RWPE2 (cell line): Measurements from ENCODE around the gene GOLPH3L.

ENCODE experiments used
- ATAC-seq: fragments of 200-7000 bp; cut with Tn5 transposase; 3 replicates; pipeline ENCODE4 v1.9.1; 2021; ENCODE audit warnings: low read depth
- DNase-seq: peaks from one replicate; pipeline ENCODE4 v3.0.0-alpha.2; 2020; ENCODE audit warnings: low spot score
- H3K27ac ChIP-seq: fragments of 450-650 bp; 2 replicates; pipeline ENCODE4 v1.5.1; 2017; ENCODE audit warnings: mild to moderate bottlenecking; ENCODE audit not compliant: poor library complexity, severe bottlenecking
- H3K27me3 ChIP-seq: fragments of 250-450 bp; sonication (Bioruptor Pico); 2 replicates; pipeline ENCODE4 v1.5.1; 2021; ENCODE audit warnings: mild to moderate bottlenecking, moderate library complexity; ENCODE audit not compliant: insufficient read depth, poor library complexity, severe bottlenecking
- H3K36me3 ChIP-seq: fragments of 250-450 bp; sonication (Bioruptor Pico); 2 replicates; pipeline ENCODE4 v1.5.1; 2020; ENCODE audit warnings: low read depth, mild to moderate bottlenecking, moderate library complexity
- H3K4me1 ChIP-seq: fragments of 250-450 bp; sonication (Bioruptor Pico); 2 replicates; pipeline ENCODE4 v1.5.1; 2021; ENCODE audit warnings: mild to moderate bottlenecking, moderate library complexity; ENCODE audit not compliant: insufficient read depth, poor library complexity, severe bottlenecking
- H3K4me3 ChIP-seq: fragments of 250-450 bp; sonication (Bioruptor Pico); 2 replicates; pipeline ENCODE4 v1.5.1; 2021; ENCODE audit warnings: mild to moderate bottlenecking, moderate library complexity; ENCODE audit not compliant: severe bottlenecking
- H3K9me3 ChIP-seq: fragments of 250-450 bp; sonication (Bioruptor Pico); 2 replicates; pipeline ENCODE4 v1.5.1; 2021; ENCODE audit warnings: mild to moderate bottlenecking, moderate library complexity; ENCODE audit not compliant: severe bottlenecking
- TF ChIP-seq, protein P1 (sequence below): fragments of 450-650 bp; IDR thresholded peaks from one replicate; pipeline ENCODE4 v1.5.1; 2017; ENCODE audit warnings: mild to moderate bottlenecking, moderate library complexity; ENCODE audit not compliant: poor library complexity, severe bottlenecking

Gene GOLPH3L

DNA sequence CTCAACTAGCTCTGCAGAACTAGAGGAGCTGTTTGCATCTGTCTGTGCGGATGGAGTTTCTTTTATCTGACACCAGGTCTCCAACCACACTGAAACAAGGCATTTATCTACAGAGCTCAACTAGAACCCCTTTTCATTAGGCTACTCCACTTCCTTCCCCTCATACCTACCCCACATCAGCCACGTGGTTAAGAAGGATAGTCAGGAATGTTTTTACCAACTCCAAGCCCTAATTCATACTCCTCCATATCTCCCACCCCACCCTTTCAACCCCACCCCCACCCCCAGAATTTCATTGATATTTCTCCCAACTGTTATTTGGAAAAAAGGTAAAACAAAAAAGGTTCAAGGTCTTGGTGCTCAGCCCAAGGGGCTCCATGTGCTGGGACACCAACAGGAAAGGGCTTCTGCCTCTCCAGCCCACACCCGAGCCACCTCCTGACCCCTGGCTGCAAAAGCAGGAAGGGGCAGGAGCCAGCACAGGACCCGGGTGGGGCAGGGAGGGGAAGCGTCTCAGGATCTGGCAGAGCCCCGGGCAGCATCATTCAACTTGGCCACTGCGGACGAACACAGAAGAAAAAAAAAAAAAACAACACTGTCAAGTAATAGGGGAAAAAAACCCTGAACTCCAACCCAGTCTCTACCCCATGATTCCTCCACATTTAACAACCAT lies 74.5 kb downstream of the GOLPH3L start:
- TF ChIP-seq, protein P1, sequence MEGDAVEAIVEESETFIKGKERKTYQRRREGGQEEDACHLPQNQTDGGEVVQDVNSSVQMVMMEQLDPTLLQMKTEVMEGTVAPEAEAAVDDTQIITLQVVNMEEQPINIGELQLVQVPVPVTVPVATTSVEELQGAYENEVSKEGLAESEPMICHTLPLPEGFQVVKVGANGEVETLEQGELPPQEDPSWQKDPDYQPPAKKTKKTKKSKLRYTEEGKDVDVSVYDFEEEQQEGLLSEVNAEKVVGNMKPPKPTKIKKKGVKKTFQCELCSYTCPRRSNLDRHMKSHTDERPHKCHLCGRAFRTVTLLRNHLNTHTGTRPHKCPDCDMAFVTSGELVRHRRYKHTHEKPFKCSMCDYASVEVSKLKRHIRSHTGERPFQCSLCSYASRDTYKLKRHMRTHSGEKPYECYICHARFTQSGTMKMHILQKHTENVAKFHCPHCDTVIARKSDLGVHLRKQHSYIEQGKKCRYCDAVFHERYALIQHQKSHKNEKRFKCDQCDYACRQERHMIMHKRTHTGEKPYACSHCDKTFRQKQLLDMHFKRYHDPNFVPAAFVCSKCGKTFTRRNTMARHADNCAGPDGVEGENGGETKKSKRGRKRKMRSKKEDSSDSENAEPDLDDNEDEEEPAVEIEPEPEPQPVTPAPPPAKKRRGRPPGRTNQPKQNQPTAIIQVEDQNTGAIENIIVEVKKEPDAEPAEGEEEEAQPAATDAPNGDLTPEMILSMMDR: no peak
- H3K27me3 ChIP-seq: no peaks in the 10 kb centered on the region
- ATAC-seq: no peak
- H3K9me3 ChIP-seq: no peaks in the 10 kb centered on the region
- peak overlapping the region; percentile 68 for H3K27ac ChIP-seq
- peaks cover 85% of the 10 kb centered on the region for H3K36me3 ChIP-seq
- no peak overlapping the region for H3K4me3 ChIP-seq
- DNase-seq: no peak
- peaks cover 46% of the 10 kb centered on the region for H3K4me1 ChIP-seq

DNA sequence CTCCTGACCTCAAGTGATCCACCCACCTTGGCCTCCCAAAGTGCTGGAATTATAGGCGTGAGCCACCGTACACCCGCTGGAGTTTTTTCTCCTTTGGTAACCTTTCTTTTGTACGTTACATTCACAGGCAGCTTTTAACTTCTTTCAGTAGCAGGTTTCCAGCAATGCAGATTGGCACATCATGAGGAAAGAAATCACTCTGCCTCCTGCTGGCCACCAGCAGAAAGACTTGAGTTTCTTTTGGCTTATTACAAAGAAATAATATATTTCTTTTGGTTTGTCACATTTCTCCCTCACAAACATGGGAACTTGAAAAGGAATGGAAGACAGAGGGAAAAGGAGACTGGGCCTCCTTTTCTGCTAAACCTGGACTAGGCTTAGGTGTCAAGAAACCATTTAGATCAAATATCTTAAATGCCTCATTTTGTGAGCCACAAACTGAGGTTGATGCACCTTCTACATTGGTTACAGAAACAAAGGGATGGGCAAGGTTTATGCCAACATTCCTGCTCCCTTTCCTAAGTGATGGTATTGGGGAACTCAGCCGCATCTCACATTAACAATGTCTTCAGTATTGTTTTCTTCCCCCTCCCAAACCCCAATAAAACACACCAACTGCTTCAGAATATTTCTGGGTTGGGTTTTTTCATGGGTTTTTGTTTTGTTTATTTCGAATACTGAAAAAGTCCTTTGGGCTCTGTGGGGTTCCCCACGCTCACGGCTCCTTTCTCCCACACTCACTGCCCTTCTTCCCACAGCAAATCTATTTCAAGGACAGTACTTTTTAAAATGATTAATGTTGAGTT lies 75.3 kb downstream of the GOLPH3L start:
- Histone ChIP-seq H3K27ac (peak overlapping the region; percentile 68), H3K4me1 (peaks cover 43% of the 10 kb centered on the region), H3K9me3 (no peaks in the 10 kb centered on the region), H3K4me3 (no peak overlapping the region), H3K36me3 (peaks cover 85% of the 10 kb centered on the region), H3K27me3 (no peaks in the 10 kb centered on the region)
- DNase-seq (no peak), ATAC-seq (no peak)
- TF ChIP-seq, protein P1: peak; percentile 53

DNA sequence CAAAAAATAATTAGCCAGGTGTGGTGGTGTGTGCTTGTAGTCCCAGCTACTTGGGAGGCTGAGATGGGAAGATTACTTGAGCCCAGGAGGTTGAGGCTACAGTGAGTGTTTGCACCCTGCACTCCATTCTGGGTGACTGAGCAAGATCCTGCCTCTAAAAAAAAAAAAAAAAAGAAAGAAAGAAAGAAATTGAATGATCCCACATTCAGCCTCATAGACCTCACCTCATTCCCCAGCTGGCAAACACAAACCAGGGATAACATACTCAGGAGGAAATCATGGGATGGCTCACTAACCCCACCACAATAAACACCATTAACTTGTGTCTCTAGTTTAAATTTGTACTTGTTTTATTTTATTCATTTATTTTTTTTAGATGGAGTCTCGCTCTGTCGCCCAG lies 76.0 kb downstream of the GOLPH3L start:
- H3K4me3 ChIP-seq: no peak overlapping the region
- peaks cover 36% of the 10 kb centered on the region for H3K4me1 ChIP-seq
- ATAC-seq (no peak), DNase-seq (no peak)
- H3K36me3 ChIP-seq: peaks cover 85% of the 10 kb centered on the region
- H3K27me3 ChIP-seq: no peaks in the 10 kb centered on the region
- H3K27ac ChIP-seq: peak overlapping the region; percentile 68
- no peaks in the 10 kb centered on the region for H3K9me3 ChIP-seq
- TF ChIP-seq, protein P1: no peak

DNA sequence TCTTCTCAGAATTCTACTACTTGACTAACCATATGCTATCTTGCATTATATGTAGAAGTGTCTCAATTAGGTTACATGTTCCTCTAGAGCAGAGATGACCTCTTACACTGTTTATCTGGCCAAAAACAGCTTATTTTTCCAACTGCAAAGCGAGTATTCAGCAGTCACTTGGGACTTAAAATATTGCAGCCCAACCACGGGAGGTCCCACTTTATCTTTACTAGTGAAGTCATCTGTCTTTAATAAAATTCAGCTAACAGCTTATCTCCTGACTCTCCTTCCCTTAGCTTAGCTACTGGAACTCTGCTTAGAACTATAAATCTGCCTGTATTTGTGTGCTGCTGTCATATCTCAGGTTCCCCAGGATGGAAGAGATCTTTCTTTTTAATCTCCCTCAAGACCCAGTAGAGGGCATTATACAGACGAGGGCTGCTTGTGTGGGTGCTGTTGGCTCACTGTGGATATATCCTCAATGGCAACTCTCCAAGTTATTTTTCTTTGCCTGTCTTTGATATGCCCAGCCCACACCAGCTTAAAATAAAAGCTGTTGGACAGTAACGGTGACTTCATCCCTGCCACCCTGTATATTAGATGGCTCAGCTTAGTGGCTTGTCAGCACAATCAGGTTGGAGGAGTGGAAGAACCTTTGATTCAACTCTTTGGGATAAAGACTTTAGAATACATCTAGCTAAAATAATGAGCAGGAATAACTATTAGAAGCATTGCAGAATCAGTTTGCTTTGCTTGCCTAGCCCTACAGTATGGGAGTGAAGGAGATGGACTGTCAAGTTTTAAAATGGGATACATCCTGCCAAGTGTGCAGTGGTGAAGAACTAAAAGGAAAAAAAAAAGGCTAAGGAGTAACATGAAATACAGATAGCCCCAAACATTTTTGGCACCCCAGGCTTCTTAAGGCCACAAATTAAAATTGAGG lies 77.1 kb downstream of the GOLPH3L start:
- TF ChIP-seq, protein P1: peak; percentile 69
- ATAC-seq (peak; percentile 70), DNase-seq (no peak)
- Histone ChIP-seq H3K4me3 (no peak overlapping the region), H3K9me3 (no peaks in the 10 kb centered on the region), H3K36me3 (peaks cover 88% of the 10 kb centered on the region), H3K27ac (peak overlapping the region; percentile 68), H3K27me3 (no peaks in the 10 kb centered on the region), H3K4me1 (peaks cover 35% of the 10 kb centered on the region)
